Caco-2 (cell line): ENCODE results near the gene ERBB4. TPM values are rescaled to one million over a fixed set of nuclear protein-coding genes. Genes with fewer than 3 reads are reported as not detected.

Experiments
- BruUV-seq: library from RNA; stranded (reverse); fragments of 400-500 nt; replicated peaks from 2 replicates; lab custom pipeline; 2021; lab: Mats Ljungman, UMichigan
- CTCF ChIA-PET: fragments of 300-600 bp; sonication (Branson Sonifier 250); formaldehyde crosslinking; loops from one replicate; lab custom pipeline; 2022; ENCODE audit warnings: antibody characterized with exemption; lab: Charles Lee
- POLR2A ChIA-PET: fragments of 300-600 bp; sonication (Branson Sonifier 250); formaldehyde crosslinking; loops from one replicate; lab custom pipeline; 2022; ENCODE audit warnings: antibody characterized with exemption; lab: Charles Lee
- DNase-seq, 2 experiments: peaks; one replicate each; pipeline versions ENCODE4 v3.0.0 to v3.0.0-alpha.2; 2020 to 2022
- H3K27me3 ChIP-seq: replicated peaks from 2 replicates; pipeline ENCODE4 v1.6.0; 2011; ENCODE audit warnings: low read length; ENCODE audit not compliant: control insufficient read depth, insufficient read depth
- H3K36me3 ChIP-seq: 2 replicates; pipeline ENCODE4 v1.5.1; 2011; ENCODE audit warnings: low read length; ENCODE audit not compliant: control insufficient read depth, insufficient read depth
- H3K4me1 ChIP-seq: fragments of 250-450 bp; sonication (Bioruptor Pico); 2 replicates; pipeline ENCODE4 v1.5.1; 2020; ENCODE audit warnings: mild to moderate bottlenecking
- H3K4me3 ChIP-seq: 2 replicates; pipeline ENCODE4 v1.5.1; 2011; ENCODE audit warnings: low read depth, mild to moderate bottlenecking, control low read depth, low read length
- H3K9me3 ChIP-seq: fragments of 250-450 bp; sonication (Bioruptor Pico); 2 replicates; pipeline ENCODE4 v1.5.1; 2020; ENCODE audit warnings: mild to moderate bottlenecking, moderate library complexity
- H3K27ac Mint-ChIP-seq: one replicate; pipeline ENCODE4 v1.8.0; 2022; ENCODE audit warnings: mixed read lengths; ENCODE audit not compliant: unreplicated experiment
- H3K27me3 Mint-ChIP-seq: one replicate; pipeline ENCODE4 v1.8.0; 2022; ENCODE audit warnings: mixed read lengths; ENCODE audit not compliant: insufficient read depth, unreplicated experiment
- H3K36me3 Mint-ChIP-seq: one replicate; pipeline ENCODE4 v1.8.0; 2022; ENCODE audit warnings: mild to moderate bottlenecking, mixed read lengths; ENCODE audit not compliant: insufficient read depth, unreplicated experiment
- H3K4me1 Mint-ChIP-seq: one replicate; pipeline ENCODE4 v1.8.0; 2022; ENCODE audit warnings: low read depth, mixed read lengths; ENCODE audit not compliant: unreplicated experiment
- H3K4me3 Mint-ChIP-seq: one replicate; pipeline ENCODE4 v1.8.0; 2022; ENCODE audit warnings: mild to moderate bottlenecking, moderate library complexity, mixed read lengths; ENCODE audit not compliant: unreplicated experiment
- H3K9me3 Mint-ChIP-seq: one replicate; pipeline ENCODE4 v1.8.0; 2022; ENCODE audit warnings: mixed read lengths; ENCODE audit not compliant: unreplicated experiment
- CTCF ChIP-seq, 2 experiments: fragments of 200-600 bp in 1 of 2; IDR thresholded peaks; 1 replicate in 1 of 2; 2 replicates in 1 of 2; pipeline versions ENCODE4 v1.5.1 to v1.8.0; 2011 to 2022; ENCODE audit warnings: antibody characterized with exemption in 1 of 2, control low read depth in 1 of 2, inconsistent platforms in 1 of 2, low read depth in 1 of 2, low read length in 1 of 2, mild to moderate bottlenecking in 1 of 2, moderate library complexity in 1 of 2; ENCODE audit not compliant: insufficient read depth in 1 of 2, severe bottlenecking in 1 of 2, unreplicated experiment in 1 of 2
- intact Hi-C: fragments of 100-400 bp; cut with micrococcal nuclease; formaldehyde crosslinking; loops from one replicate; pipeline ENCODE4 v1.10.0; 2022; ENCODE audit not compliant: unreplicated experiment
- total RNA-seq: library from RNA; stranded (reverse); gene quantifications from 2 replicates; pipeline ENCODE4 v1.2.3, GENCODE V29; 2022

Gene ERBB4
- total RNA-seq, 1 experiment from 2014 or later: not detected

GRCh38 chr2:212264187-212264586, 274.4 kb downstream of the ERBB4 start:
- Mint-ChIP-seq H3K36me3 (no peaks in the 10 kb centered on the region), H3K9me3 (no peaks in the 10 kb centered on the region), H3K4me3 (no peak overlapping the region), H3K4me1 (no peaks in the 10 kb centered on the region), H3K27me3 (no peaks in the 10 kb centered on the region), H3K27ac (no peak overlapping the region)
- Histone ChIP-seq H3K4me3 (no peak overlapping the region), H3K36me3 (no peaks in the 10 kb centered on the region), H3K4me1 (no peaks in the 10 kb centered on the region), H3K9me3 (no peaks in the 10 kb centered on the region), H3K27me3 (no peaks in the 10 kb centered on the region)
- CTCF ChIA-PET: no interaction called here
- BruUV-seq: no TSS peak
- no peak for TF ChIP-seq CTCF (IDR thresholded peaks at IDR 0.05; ENCODE audit: insufficient read depth in 1 of 2, low read depth in 1 of 2, low read length in 1 of 2, severe bottlenecking in 1 of 2, unreplicated experiment in 1 of 2)
- intact Hi-C loops: no loop called here
- POLR2A ChIA-PET: no interaction called here
- no peak for DNase-seq

DNA sequence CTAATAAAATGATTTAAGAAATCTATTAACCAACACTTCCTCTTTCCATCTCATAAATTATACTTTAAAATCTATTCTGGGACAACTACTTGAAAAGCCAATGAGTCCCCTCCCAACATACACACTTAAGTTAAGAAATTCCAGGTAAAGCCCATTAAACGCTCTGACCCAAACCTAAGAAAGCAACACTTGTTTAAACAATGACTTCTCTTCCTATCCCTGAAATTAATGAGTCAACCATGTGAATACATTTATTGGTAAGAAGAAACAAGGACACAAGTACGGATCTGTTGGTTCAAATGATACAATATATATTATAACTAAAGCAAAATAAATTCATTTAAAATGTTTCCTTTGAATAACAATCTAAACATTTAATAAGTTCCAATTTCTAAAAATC, 279.4 kb downstream of the ERBB4 start:
- DNase-seq: no peak
- Mint-ChIP-seq H3K9me3 (no peaks in the 10 kb centered on the region), H3K36me3 (no peaks in the 10 kb centered on the region), H3K4me1 (no peaks in the 10 kb centered on the region), H3K27me3 (no peaks in the 10 kb centered on the region), H3K4me3 (no peak overlapping the region), H3K27ac (no peak overlapping the region)
- intact Hi-C loops: no loop called here
- POLR2A ChIA-PET: no interaction called here
- H3K36me3 ChIP-seq: no peaks in the 10 kb centered on the region
- no peak overlapping the region for H3K4me3 ChIP-seq
- H3K9me3 ChIP-seq: no peaks in the 10 kb centered on the region
- no peak for TF ChIP-seq CTCF (IDR thresholded peaks at IDR 0.05; ENCODE audit: insufficient read depth in 1 of 2, low read depth in 1 of 2, low read length in 1 of 2, severe bottlenecking in 1 of 2, unreplicated experiment in 1 of 2)
- CTCF ChIA-PET: no interaction called here
- no TSS peak for BruUV-seq
- H3K27me3 ChIP-seq: no peaks in the 10 kb centered on the region
- H3K4me1 ChIP-seq: no peaks in the 10 kb centered on the region

- DNase-seq: no peak
- no peak overlapping the region for H3K4me3 ChIP-seq
- H3K4me3 Mint-ChIP-seq: no peak overlapping the region
- ChIA-PET POLR2A (no interaction called here), CTCF (no interaction called here)
- TF ChIP-seq CTCF (IDR thresholded peaks at IDR 0.05; ENCODE audit: insufficient read depth in 1 of 2, low read depth in 1 of 2, low read length in 1 of 2, severe bottlenecking in 1 of 2, unreplicated experiment in 1 of 2): no peak
- H3K9me3 Mint-ChIP-seq: no peaks in the 10 kb centered on the region
- no peaks in the 10 kb centered on the region for H3K4me1 Mint-ChIP-seq
- no peaks in the 10 kb centered on the region for H3K27me3 ChIP-seq
- no peaks in the 10 kb centered on the region for H3K27me3 Mint-ChIP-seq
- H3K36me3 ChIP-seq: no peaks in the 10 kb centered on the region
- no peak overlapping the region for H3K27ac Mint-ChIP-seq
- BruUV-seq: no TSS peak
- intact Hi-C loops: no loop called here
- no peaks in the 10 kb centered on the region for H3K4me1 ChIP-seq
- H3K36me3 Mint-ChIP-seq: no peaks in the 10 kb centered on the region
- no peaks in the 10 kb centered on the region for H3K9me3 ChIP-seq
Observed at GRCh38 chr2:212254339-212254738, 284.3 kb downstream of the ERBB4 start.
